Endothelial cell (in vitro differentiated cells): ENCODE data around the gene DNHD1. TPM values are rescaled to one million over a fixed set of nuclear protein-coding genes. Genes with fewer than 3 reads are reported as not detected.

Experiments
- DNase-seq: peaks from one replicate; pipeline ENCODE4 v3.0.0; 2021; ENCODE audit warnings: low spot score
- H3K27ac Mint-ChIP-seq: one replicate; pipeline ENCODE4 v1.8.0; 2021; ENCODE audit warnings: mixed read lengths, inconsistent platforms; ENCODE audit not compliant: unreplicated experiment
- H3K27me3 Mint-ChIP-seq: one replicate; pipeline ENCODE4 v1.8.0; 2021; ENCODE audit warnings: mild to moderate bottlenecking, moderate library complexity, mixed read lengths, inconsistent platforms; ENCODE audit not compliant: unreplicated experiment
- H3K36me3 Mint-ChIP-seq: one replicate; pipeline ENCODE4 v1.8.0; 2021; ENCODE audit warnings: mild to moderate bottlenecking, low read depth, mixed read lengths, inconsistent platforms; ENCODE audit not compliant: unreplicated experiment
- H3K4me1 Mint-ChIP-seq: one replicate; pipeline ENCODE4 v1.8.0; 2021; ENCODE audit warnings: mild to moderate bottlenecking, mixed read lengths, inconsistent platforms; ENCODE audit not compliant: unreplicated experiment
- H3K4me3 Mint-ChIP-seq: one replicate; pipeline ENCODE4 v1.8.0; 2021; ENCODE audit warnings: mild to moderate bottlenecking, mixed read lengths, inconsistent platforms; ENCODE audit not compliant: unreplicated experiment
- H3K9me3 Mint-ChIP-seq: one replicate; pipeline ENCODE4 v1.8.0; 2021; ENCODE audit warnings: mixed read lengths, inconsistent platforms; ENCODE audit not compliant: unreplicated experiment
- CTCF ChIP-seq: fragments of 200-600 bp; sonication (generic); IDR thresholded peaks from one replicate; pipeline ENCODE4 v1.5.0; 2021; ENCODE audit warnings: antibody characterized with exemption; ENCODE audit not compliant: unreplicated experiment
- total RNA-seq: library from RNA; stranded (reverse); fragmentation: NEBNext Ultra II Directional; extraction: Animal tissue kit (Norgen Biotek cat#: 25700); gene quantifications from one replicate; pipeline ENCODE4 v1.2.1, GENCODE V29; 2021; ENCODE audit not compliant: unreplicated experiment

DNHD1 gene
- total RNA-seq, 1 donor from 2014 or later: 8.5 TPM

DNA sequence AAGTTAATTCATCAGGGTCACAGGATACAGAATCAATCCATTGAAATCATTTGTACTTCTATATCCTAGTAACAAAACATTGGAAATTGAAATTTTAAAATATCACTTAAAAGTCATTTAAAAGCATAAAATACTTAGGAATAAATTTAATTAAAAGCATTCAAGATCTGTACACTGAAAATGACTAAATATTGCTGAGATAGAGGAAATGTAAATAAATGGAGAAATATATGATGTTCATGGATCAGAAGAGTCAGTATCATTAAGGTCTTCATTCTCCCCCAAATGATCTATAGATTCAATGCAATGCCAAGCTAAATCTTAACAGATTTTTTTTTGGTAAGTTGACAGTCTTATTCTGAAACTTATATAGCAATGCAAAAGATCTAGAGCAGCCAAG, 56.6 kb downstream of the DNHD1 start:
- H3K4me1 Mint-ChIP-seq: peaks cover 22% of the 10 kb centered on the region
- TF ChIP-seq CTCF: no peak

DNA sequence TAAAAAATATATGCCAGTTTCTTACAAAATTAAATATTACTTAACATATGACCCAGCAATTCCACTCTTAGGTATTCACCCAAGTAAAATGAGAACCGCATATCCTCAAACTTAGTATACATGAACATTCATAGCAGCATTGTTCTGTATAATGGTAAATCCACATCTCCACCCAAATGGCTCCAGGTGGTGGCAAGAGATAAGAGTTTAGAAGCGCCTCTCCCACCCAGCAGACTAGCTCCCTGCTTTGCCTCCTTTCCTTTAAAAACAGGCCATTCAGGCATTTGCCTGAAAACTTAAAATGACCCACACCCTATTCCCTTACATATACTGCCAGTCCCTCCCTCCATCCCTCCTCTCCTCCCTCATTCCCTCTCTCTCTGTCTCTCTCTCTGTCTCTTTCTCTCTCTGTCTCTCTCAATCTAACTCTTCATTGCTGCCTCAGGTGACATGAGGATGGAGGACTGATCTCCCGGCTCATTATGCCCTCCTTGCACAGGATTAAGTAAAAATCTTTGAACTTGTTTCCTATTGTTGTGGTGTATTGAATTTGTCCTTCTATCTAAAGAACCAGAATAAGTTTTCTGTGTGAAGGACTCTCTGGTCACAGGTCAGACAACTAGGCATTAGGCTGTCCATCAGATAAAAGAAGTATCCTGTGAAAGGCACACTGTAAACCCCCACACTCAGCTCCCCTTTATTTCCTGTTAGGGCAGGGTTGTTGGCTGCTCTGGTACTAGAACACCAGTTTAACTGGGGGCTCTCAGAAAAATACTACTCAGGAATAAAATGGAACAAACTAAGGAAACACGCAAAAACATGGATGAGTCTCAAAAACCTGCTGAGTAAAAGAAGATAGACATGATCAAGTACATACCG, 58.0 kb downstream of the DNHD1 start:
- Mint-ChIP-seq H3K4me1 (peaks cover 35% of the 10 kb centered on the region), H3K4me3 (no peak overlapping the region), H3K27me3 (peaks cover 7% of the 10 kb centered on the region), H3K36me3 (no peaks in the 10 kb centered on the region), H3K27ac (peak overlapping the region; percentile 6), H3K9me3 (no peaks in the 10 kb centered on the region)
- no peak for TF ChIP-seq CTCF
- no peak for DNase-seq

More for the DNA sequence above, 56.6 kb downstream of the DNHD1 start:
- no peak overlapping the region for H3K4me3 Mint-ChIP-seq
- no peaks in the 10 kb centered on the region for H3K9me3 Mint-ChIP-seq
- no peak for DNase-seq
- peaks cover 3% of the 10 kb centered on the region for H3K27me3 Mint-ChIP-seq
- no peaks in the 10 kb centered on the region for H3K36me3 Mint-ChIP-seq
- H3K27ac Mint-ChIP-seq: no peak overlapping the region

GRCh38 chr11:6556139-6556949, 59.3 kb downstream of the DNHD1 start:
- Mint-ChIP-seq H3K4me3 (no peak overlapping the region), H3K27ac (no peak overlapping the region), H3K4me1 (peaks cover 35% of the 10 kb centered on the region), H3K36me3 (no peaks in the 10 kb centered on the region), H3K9me3 (no peaks in the 10 kb centered on the region), H3K27me3 (peaks cover 7% of the 10 kb centered on the region)
- no peak for TF ChIP-seq CTCF
- no peak for DNase-seq

DNA sequence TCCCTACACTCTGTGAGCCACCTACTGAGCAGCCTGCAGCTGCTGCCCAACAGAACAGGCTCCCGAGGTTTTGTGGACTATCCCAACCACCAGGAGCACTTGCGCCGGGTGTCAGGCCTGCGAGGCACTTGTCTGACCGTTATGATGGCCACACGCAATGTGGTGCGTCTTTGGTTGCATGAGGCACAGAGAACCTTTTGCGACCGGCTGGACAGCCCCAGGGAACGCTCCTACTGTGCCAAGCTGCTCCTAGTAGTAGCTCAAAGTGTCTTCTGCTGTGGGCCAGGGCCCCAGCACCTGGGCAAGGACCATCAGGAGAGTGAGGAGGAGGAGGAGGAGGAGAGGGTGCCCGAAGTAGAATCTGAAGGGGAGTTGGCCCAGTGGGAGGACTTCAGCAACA, 60.0 kb downstream of the DNHD1 start:
- Mint-ChIP-seq H3K4me1 (peaks cover 35% of the 10 kb centered on the region), H3K4me3 (no peak overlapping the region), H3K27ac (no peak overlapping the region), H3K27me3 (peaks cover 7% of the 10 kb centered on the region), H3K9me3 (no peaks in the 10 kb centered on the region), H3K36me3 (no peaks in the 10 kb centered on the region)
- no peak for TF ChIP-seq CTCF
- no peak for DNase-seq
